Fibroblast of the aortic adventitia (primary cell): Measurements from ENCODE around the gene TNPO1. TPM values are rescaled to one million over a fixed set of nuclear protein-coding genes. Genes with fewer than 3 reads are reported as not detected.

Source experiments
- DNase-seq: peaks from one replicate; pipeline ENCODE4 v3.0.0-alpha.2; 2010; ENCODE audit warnings: low read depth
- H3K4me3 ChIP-seq: 2 replicates; pipeline ENCODE4 v1.5.1; 2011; ENCODE audit warnings: low read depth, mild to moderate bottlenecking, control low read depth, low read length, moderate library complexity
- total RNA-seq: library from RNA; depleted of rRNA; stranded (reverse); fragments of >200 nt; gene quantifications from 2 replicates; pipeline ENCODE4 v1.2.3, GENCODE V29; 2012; ENCODE audit warnings: low replicate concordance
- TF ChIP-seq, protein P1 (sequence below): IDR thresholded peaks from 2 replicates; pipeline ENCODE4 v1.5.1; 2011; ENCODE audit warnings: mild to moderate bottlenecking, low read length, control low read depth, inconsistent platforms; ENCODE audit not compliant: insufficient read depth

The TNPO1 gene
- total RNA-seq, 1 donor: 253 TPM

DNA sequence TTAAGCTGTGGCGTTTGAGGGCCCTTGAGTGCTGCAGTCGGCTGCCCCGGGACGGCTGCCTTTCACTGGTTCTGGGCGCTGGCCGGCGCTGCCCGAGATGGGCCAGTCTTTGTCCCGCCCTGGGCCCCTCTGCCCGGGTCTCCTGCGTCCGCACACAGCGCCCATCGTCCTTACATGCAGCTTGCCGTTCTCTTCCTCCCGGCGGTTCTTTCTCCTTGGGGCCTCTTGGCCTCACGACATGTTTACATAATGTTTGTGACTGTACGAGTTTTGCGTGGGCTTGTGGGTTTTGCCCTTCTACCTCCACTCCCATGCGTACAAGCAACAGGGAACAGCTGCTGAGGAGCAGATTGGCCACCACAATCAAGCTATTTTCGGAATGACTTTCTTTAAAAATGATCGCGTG, 618 bp downstream of the TNPO1 start:
- H3K4me3 ChIP-seq: peak overlapping the region; percentile 76

DNA sequence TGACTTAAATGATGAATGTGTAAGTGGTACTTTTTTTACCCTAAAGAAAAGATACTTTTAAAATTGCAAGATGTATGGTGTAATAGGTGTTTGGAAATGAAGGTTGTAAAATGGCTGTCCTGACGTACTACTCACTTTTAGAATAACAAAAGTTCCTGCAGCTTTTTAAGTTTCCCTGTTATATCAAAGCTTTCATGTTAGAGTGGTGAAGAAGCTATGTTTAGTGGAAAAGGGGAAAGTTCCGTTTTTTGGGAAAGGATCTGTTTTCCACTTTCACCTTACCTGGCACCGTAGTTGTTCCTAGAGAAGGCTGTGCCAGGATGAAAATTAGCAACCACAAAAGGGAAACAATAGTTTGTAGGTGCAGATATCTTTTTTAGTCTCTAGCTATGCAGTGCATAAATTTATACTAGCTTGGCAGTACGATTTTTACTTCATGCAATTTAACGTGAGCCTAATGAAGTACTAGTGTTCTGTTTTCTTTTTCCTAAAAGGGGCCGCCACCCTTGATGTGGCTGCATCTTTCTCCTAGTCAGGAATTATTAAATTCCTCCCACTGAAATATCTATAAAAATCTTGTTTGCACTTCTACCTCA, 1.3 kb downstream of the TNPO1 start:
- DNase-seq: peak; percentile 34
- TF ChIP-seq, protein P1, sequence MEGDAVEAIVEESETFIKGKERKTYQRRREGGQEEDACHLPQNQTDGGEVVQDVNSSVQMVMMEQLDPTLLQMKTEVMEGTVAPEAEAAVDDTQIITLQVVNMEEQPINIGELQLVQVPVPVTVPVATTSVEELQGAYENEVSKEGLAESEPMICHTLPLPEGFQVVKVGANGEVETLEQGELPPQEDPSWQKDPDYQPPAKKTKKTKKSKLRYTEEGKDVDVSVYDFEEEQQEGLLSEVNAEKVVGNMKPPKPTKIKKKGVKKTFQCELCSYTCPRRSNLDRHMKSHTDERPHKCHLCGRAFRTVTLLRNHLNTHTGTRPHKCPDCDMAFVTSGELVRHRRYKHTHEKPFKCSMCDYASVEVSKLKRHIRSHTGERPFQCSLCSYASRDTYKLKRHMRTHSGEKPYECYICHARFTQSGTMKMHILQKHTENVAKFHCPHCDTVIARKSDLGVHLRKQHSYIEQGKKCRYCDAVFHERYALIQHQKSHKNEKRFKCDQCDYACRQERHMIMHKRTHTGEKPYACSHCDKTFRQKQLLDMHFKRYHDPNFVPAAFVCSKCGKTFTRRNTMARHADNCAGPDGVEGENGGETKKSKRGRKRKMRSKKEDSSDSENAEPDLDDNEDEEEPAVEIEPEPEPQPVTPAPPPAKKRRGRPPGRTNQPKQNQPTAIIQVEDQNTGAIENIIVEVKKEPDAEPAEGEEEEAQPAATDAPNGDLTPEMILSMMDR: no peak
- H3K4me3 ChIP-seq: peak overlapping the region; percentile 76

More for the DNA sequence above, 618 bp downstream of the TNPO1 start:
- DNase-seq: peak; percentile 70
- TF ChIP-seq, protein P1: no peak

DNA sequence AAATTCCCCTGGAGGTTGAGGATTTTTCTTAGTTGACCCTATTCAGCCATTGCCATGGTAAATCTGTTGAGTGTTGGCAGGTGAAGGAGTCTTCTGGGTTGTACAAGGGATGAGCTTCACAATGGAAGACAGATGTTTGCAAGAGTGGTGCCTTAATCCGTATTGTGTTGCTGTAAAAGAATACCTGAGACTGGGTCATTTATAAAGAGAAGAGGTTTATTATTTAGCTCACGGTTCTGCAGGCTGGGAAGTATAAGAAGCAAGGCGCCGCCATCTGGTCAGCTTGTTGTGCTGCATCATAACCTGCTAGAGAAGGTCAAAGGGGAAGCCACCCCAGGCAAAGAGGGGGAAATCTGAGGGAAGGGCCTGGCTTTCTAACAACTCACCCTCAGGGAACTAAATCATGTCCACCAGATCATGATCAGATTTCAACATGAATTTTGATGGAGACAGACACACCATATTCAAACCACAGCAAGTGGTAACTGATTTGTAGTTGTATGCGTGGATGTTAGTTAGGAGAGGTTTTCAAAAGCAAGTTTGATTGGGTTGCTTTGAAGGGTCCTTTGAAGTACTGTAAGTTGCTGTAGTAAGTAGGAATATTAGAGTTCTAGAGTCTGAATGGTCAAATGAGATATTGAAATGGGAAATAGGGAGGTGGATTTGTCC, 2.5 kb downstream of the TNPO1 start:
- peak; percentile 70 for DNase-seq
- TF ChIP-seq, protein P1: peak; percentile 80
- peak overlapping the region; percentile 76 for H3K4me3 ChIP-seq

GRCh38 chr5:72821776-72822175, 5.3 kb downstream of the TNPO1 start:
- no peak overlapping the region for H3K4me3 ChIP-seq
- no peak for DNase-seq
- TF ChIP-seq, protein P1: no peak

- no peak for DNase-seq
- H3K4me3 ChIP-seq: no peak overlapping the region
- TF ChIP-seq, protein P1: no peak
Observed at GRCh38 chr5:72822944-72823343, 6.5 kb downstream of the TNPO1 start.

GRCh38 chr5:72829707-72830106, 13.2 kb downstream of the TNPO1 start:
- TF ChIP-seq, protein P1: no peak
- no peak for DNase-seq
- H3K4me3 ChIP-seq: no peak overlapping the region
